H1 (cell line): ENCODE data around the gene POLR2L. TPM values are rescaled to one million over a fixed set of nuclear protein-coding genes. Genes with fewer than 3 reads are reported as not detected.

ENCODE experiments used
- CTCF ChIA-PET: fragments of 300-600 bp; sonication (Branson Sonifier 250); formaldehyde crosslinking; loops from one replicate; lab custom pipeline; 2021; ENCODE audit not compliant: partially characterized antibody; lab: Charles Lee
- POLR2A ChIA-PET: fragments of 300-600 bp; sonication (Branson Sonifier 250); formaldehyde crosslinking; loops from one replicate; lab custom pipeline; 2021; ENCODE audit warnings: inconsistent platforms; ENCODE audit not compliant: partially characterized antibody; lab: Charles Lee
- DNase-seq, 2 experiments: peaks; one replicate each; pipeline versions ENCODE4 v3.0.0 to v3.0.0-alpha.2; 2010 to 2022; ENCODE audit warnings: low spot score in 2 of 2, low read depth in 1 of 2, mixed read lengths in 1 of 2
- FAIRE-seq: peaks from 2 replicates; lab custom pipeline; 2011; peaks lifted over from hg19 to GRCh38; lab: Jason Lieb, UNC
- H2AFZ ChIP-seq: 2 replicates; pipeline ENCODE4 v1.8.1; 2012; ENCODE audit warnings: low read length, inconsistent platforms
- H2AK5ac ChIP-seq: 2 replicates; pipeline ENCODE4 v1.6.1; 2013; ENCODE audit warnings: low read depth, low read length
- H2BK120ac ChIP-seq: replicated peaks from 2 replicates; pipeline ENCODE3; 2013; ENCODE audit warnings: low read depth, low read length, inconsistent platforms
- H2BK12ac ChIP-seq: 2 replicates; pipeline ENCODE4 v1.6.1; 2013; ENCODE audit warnings: low read depth, low read length
- H2BK15ac ChIP-seq: 2 replicates; pipeline ENCODE4 v1.6.1; 2013; ENCODE audit warnings: low read length
- H2BK20ac ChIP-seq: 2 replicates; pipeline ENCODE4 v1.6.1; 2013; ENCODE audit warnings: low read length
- H2BK5ac ChIP-seq: 2 replicates; pipeline ENCODE4 v1.6.1; 2013; ENCODE audit warnings: low read depth, low read length
- H3K14ac ChIP-seq: 2 replicates; pipeline ENCODE4 v1.6.1; 2013; ENCODE audit warnings: inconsistent platforms; ENCODE audit not compliant: insufficient read length
- H3K18ac ChIP-seq: 2 replicates; pipeline ENCODE4 v1.6.1; 2013; ENCODE audit warnings: low read length; ENCODE audit errors: extremely low read depth
- H3K23ac ChIP-seq: 2 replicates; pipeline ENCODE4 v1.6.1; 2013; ENCODE audit warnings: inconsistent platforms; ENCODE audit not compliant: insufficient read length
- H3K23me2 ChIP-seq: 2 replicates; pipeline ENCODE4 v1.6.1; 2013; ENCODE audit warnings: low read depth, low read length
- H3K27ac ChIP-seq: 2 replicates; pipeline ENCODE4 v1.6.1; 2011; ENCODE audit warnings: low read depth, low read length, inconsistent platforms
- H3K27me3 ChIP-seq, 4 experiments: replicated peaks in 1 of 4; 1 replicate in 1 of 4; 2 replicates in 3 of 4; pipeline versions ENCODE4 v1.6.1 to v1.8.1; 2011 to 2013; ENCODE audit warnings: low read length in 3 of 4, mild to moderate bottlenecking in 3 of 4, inconsistent platforms in 2 of 4, mixed read lengths in 2 of 4, moderate library complexity in 1 of 4; ENCODE audit not compliant: control insufficient read depth in 3 of 4, insufficient read depth in 3 of 4; ENCODE audit errors: extremely low read depth in 1 of 4
- H3K36me3 ChIP-seq, 4 experiments: 2 replicates each; pipeline versions ENCODE4 v1.6.1 to v1.8.1; 2011 to 2013; ENCODE audit warnings: mild to moderate bottlenecking in 4 of 4, low read length in 3 of 4, moderate library complexity in 2 of 4, control low read depth in 1 of 4, inconsistent platforms in 1 of 4; ENCODE audit not compliant: insufficient read depth in 4 of 4, control insufficient read depth in 2 of 4
- H3K4ac ChIP-seq: replicated peaks from 2 replicates; pipeline ENCODE3; 2013; ENCODE audit warnings: low read length, low read depth, mixed read lengths, inconsistent platforms; ENCODE audit not compliant: insufficient read length
- H3K4me1 ChIP-seq, 4 experiments: replicated peaks in 1 of 4; 1 replicate in 1 of 4; 2 replicates in 3 of 4; pipeline versions ENCODE4 v1.6.1 to v1.8.1; 2011 to 2013; ENCODE audit warnings: low read length in 3 of 4, inconsistent platforms in 2 of 4, mixed read lengths in 1 of 4; ENCODE audit not compliant: insufficient read depth in 4 of 4, control insufficient read depth in 3 of 4
- H3K4me2 ChIP-seq, 2 experiments: 2 replicates each; pipeline versions ENCODE4 v1.6.1 to v1.8.1; 2011 to 2013; ENCODE audit warnings: low read depth in 2 of 2, low read length in 2 of 2, control low read depth in 1 of 2, inconsistent platforms in 1 of 2, mild to moderate bottlenecking in 1 of 2; ENCODE audit not compliant: insufficient read depth in 1 of 2
- H3K4me3 ChIP-seq, 4 experiments: fragments of 200-600, 300-600 bp in 1 of 4; sonication (generic), shearing (Covaris generic), sonication (Bioruptor Twin) in 1 of 4; 2 replicates each; pipeline versions ENCODE4 v1.5.1 to v1.8.1; 2011 to 2016; ENCODE audit warnings: low read length in 4 of 4, low read depth in 3 of 4, control low read depth in 2 of 4, inconsistent platforms in 2 of 4, mild to moderate bottlenecking in 2 of 4, mixed read lengths in 1 of 4, moderate library complexity in 1 of 4; ENCODE audit not compliant: insufficient read depth in 2 of 4; ENCODE audit errors: extremely low read depth in 1 of 4
- H3K56ac ChIP-seq: replicated peaks from 2 replicates; pipeline ENCODE3; 2013; ENCODE audit warnings: low read depth, mild to moderate bottlenecking, mixed read lengths, low read length, inconsistent platforms; ENCODE audit not compliant: insufficient read length
- H3K79me1 ChIP-seq: 2 replicates; pipeline ENCODE4 v1.6.1; 2013; ENCODE audit warnings: low read depth, low read length, control low read depth
- H3K79me2 ChIP-seq, 2 experiments: 2 replicates each; pipeline versions ENCODE4 v1.6.1 to v1.8.1; 2012 to 2013; ENCODE audit warnings: low read length in 2 of 2, mild to moderate bottlenecking in 2 of 2, inconsistent platforms in 1 of 2; ENCODE audit not compliant: insufficient read depth in 2 of 2, control insufficient read depth in 1 of 2
- H3K9ac ChIP-seq, 4 experiments: replicated peaks in 1 of 4; 1 replicate in 1 of 4; 2 replicates in 3 of 4; pipeline versions ENCODE4 v1.6.1 to v1.8.1; 2011 to 2013; ENCODE audit warnings: low read depth in 3 of 4, low read length in 3 of 4, control low read depth in 2 of 4, mild to moderate bottlenecking in 2 of 4, moderate library complexity in 2 of 4, inconsistent platforms in 1 of 4; ENCODE audit errors: extremely low read depth in 1 of 4
- H3K9me3 ChIP-seq, 2 experiments: 2 replicates each; pipeline versions ENCODE4 v1.6.1 to v1.8.1; 2012 to 2013; ENCODE audit warnings: mild to moderate bottlenecking in 2 of 2, moderate library complexity in 2 of 2, control low read depth in 1 of 2, inconsistent platforms in 1 of 2, low read depth in 1 of 2, low read length in 1 of 2, mixed read lengths in 1 of 2; ENCODE audit not compliant: insufficient read depth in 2 of 2
- H4K20me1 ChIP-seq, 2 experiments: replicated peaks in 1 of 2; 2 replicates each; pipeline versions ENCODE3 to v1.8.1; 2011 to 2013; ENCODE audit warnings: inconsistent platforms in 2 of 2, low read length in 2 of 2, mild to moderate bottlenecking in 1 of 2; ENCODE audit not compliant: insufficient read depth in 2 of 2, control insufficient read depth in 1 of 2
- H4K5ac ChIP-seq: 2 replicates; pipeline ENCODE4 v1.6.1; 2013; ENCODE audit warnings: low read length, low read depth, mixed read lengths, inconsistent platforms; ENCODE audit not compliant: insufficient read length
- H4K8ac ChIP-seq: 2 replicates; pipeline ENCODE4 v1.8.0; 2013; ENCODE audit warnings: mild to moderate bottlenecking, moderate library complexity, low read length, inconsistent platforms; ENCODE audit not compliant: insufficient read depth; ENCODE audit errors: extremely low read depth
- H4K91ac ChIP-seq: replicated peaks from 2 replicates; pipeline ENCODE3; 2013; ENCODE audit warnings: low read length, mixed read lengths, inconsistent platforms; ENCODE audit not compliant: insufficient read length
- ASH2L ChIP-seq: fragments of 200-600, 300-600 bp; sonication (generic); IDR thresholded peaks from one replicate; pipeline ENCODE4 v1.7.1; 2017; ENCODE audit warnings: low read length
- ATF3 ChIP-seq: IDR thresholded peaks from 2 replicates; pipeline ENCODE4 v1.6.1; 2011; ENCODE audit warnings: low read depth, mild to moderate bottlenecking, low read length; ENCODE audit not compliant: insufficient read depth
- CTBP2 ChIP-seq: IDR thresholded peaks from 2 replicates; pipeline ENCODE4 v1.7.0; 2011; ENCODE audit warnings: borderline replicate concordance, mild to moderate bottlenecking, moderate library complexity, mixed read lengths, low read length; ENCODE audit not compliant: insufficient read depth, insufficient read length
- KDM1A ChIP-seq: fragments of 200-600, 300-600 bp; sonication (generic); IDR thresholded peaks from 2 replicates; pipeline ENCODE4 v1.7.1; 2016; ENCODE audit warnings: mild to moderate bottlenecking, low read length, borderline replicate concordance
- RBBP5 ChIP-seq: IDR thresholded peaks from 2 replicates; pipeline ENCODE4 v1.7.1; 2012; ENCODE audit warnings: low read depth, mild to moderate bottlenecking, inconsistent platforms, low read length, moderate library complexity, borderline replicate concordance
- SP1 ChIP-seq: IDR thresholded peaks from 2 replicates; pipeline ENCODE4 v1.6.1; 2011; ENCODE audit warnings: low read depth, low read length
- SRF ChIP-seq: IDR thresholded peaks from 2 replicates; pipeline ENCODE4 v1.6.1; 2011; ENCODE audit warnings: mild to moderate bottlenecking, low read depth, low read length, moderate library complexity
- YY1 ChIP-seq: IDR thresholded peaks from 2 replicates; pipeline ENCODE4 v1.6.1; 2011; ENCODE audit warnings: low read depth, mild to moderate bottlenecking, low read length
- WGBS, 2 experiments: shearing (Covaris generic) in 1 of 2; methylation state at CpG; one replicate each; pipeline versions ENCODE4 v1.1.6 to v1.1.7; 2013 to 2015; ENCODE audit warnings: low lambda C conversion rate in 2 of 2, mixed read lengths in 2 of 2, inconsistent platforms in 1 of 2, low coverage in 1 of 2, missing lambda C conversion rate in 1 of 2; ENCODE audit not compliant: insufficient replicate concordance in 2 of 2, insufficient coverage in 1 of 2, insufficient read length in 1 of 2; ENCODE audit errors: extremely low coverage in 1 of 2, missing lambda C conversion rate in 1 of 2; 5-methylcytosine and 5-hydroxymethylcytosine counted together
- polyA plus RNA-seq, 7 experiments: library from polyadenylated mRNA; depleted of rRNA in 3 of 7; stranded (reverse) in 5 of 7; unstranded in 2 of 7; fragments of >200 nt in 5 of 7; fragments of 200-250 nt in 2 of 7; gene quantifications; 1 replicate in 5 of 7; 2 replicates in 1 of 7; 4 replicates in 1 of 7; pipeline versions ENCODE4 v1.2.1 to v1.2.3, GENCODE V29; 2011 to 2013; ENCODE audit warnings: missing spikeins in 2 of 7, mixed read lengths in 2 of 7
- total RNA-seq: library from RNA; stranded (reverse); fragmentation: NEBNext Ultra II Directional; extraction: Animal tissue kit (Norgen Biotek cat#: 25700); gene quantifications from 2 replicates; pipeline ENCODE4 v1.2.1, GENCODE V29; 2021

The POLR2L gene
- total and polyA plus RNA-seq, 2 of the 8 experiments (the other 6 are each of a cell fraction or from before 2014, with no cell fraction given): 140 to 151 TPM

GRCh38 chr11:789943-790342 lies 52.4 kb downstream of the POLR2L start, which contains the start of gene CEND1:
Gene CEND1 (minus strand): TSS chr11:790090. CDS start chr11:788576, 1,514 bp downstream.
- Histone ChIP-seq H3K27me3 (no peaks in the 10 kb centered on the region), H3K4me2 (peak within 1 kb of the TSS; percentile 46 to 60), H3K79me1 (peaks cover 3% of the 10 kb centered on the region; the same call in 1 of the 2 replicates), H3K23ac (no peak within 1 kb of the TSS), H3K79me2 (no peaks in the 10 kb centered on the region), H2BK120ac (no peak within 1 kb of the TSS), H2BK15ac (peak within 1 kb of the TSS; percentile 72; the same call in 1 of the 2 replicates), H3K4me3 (peak within 1 kb of the TSS in 2 of 4 experiments; percentile 11 to 44; a peak in 3 of 8 replicates), H2AK5ac (no peak within 1 kb of the TSS), H3K4ac (no peak within 1 kb of the TSS), H3K9ac (no peak within 1 kb of the TSS), H3K4me1 (peaks cover 0 to 18% (median 11%) of the 10 kb centered on the region in 4 experiments; a peak in 6 of 7 replicates), H4K91ac (no peak within 1 kb of the TSS), H4K8ac (peak within 1 kb of the TSS; percentile 35), H3K14ac (no peak within 1 kb of the TSS), H2BK20ac (no peak within 1 kb of the TSS), H3K27ac (no peak within 1 kb of the TSS), H2AFZ (no peak within 1 kb of the TSS), H3K23me2 (no peaks in the 10 kb centered on the region; the same call in 1 of the 2 replicates), H2BK5ac (peak within 1 kb of the TSS; percentile 78; the same call in 1 of the 2 replicates), H4K5ac (no peak within 1 kb of the TSS), H4K20me1 (peaks cover 2 to 13% of the 10 kb centered on the region in 2 experiments), H2BK12ac (peak within 1 kb of the TSS; percentile 23; the same call in 1 of the 2 replicates), H3K18ac (peak within 1 kb of the TSS; percentile 32), H3K36me3 (peaks cover 0 to 12% (median 0%) of the 10 kb centered on the region in 4 experiments; a peak in 3 of 8 replicates), H3K9me3 (no peaks in the 10 kb centered on the region), H3K56ac (no peak within 1 kb of the TSS)
- 20% methylated on average over 1 of the region's 44 CpGs; no CpG with 5 or more reads in 1 of the 2 experiments for WGBS, 2 experiments
- FAIRE-seq: no peak
- peak in 1 of 2 experiments; percentile 79 for DNase-seq
- TF ChIP-seq SRF: no peak
- peak; percentile 24; the same call in 1 of the 2 replicates for TF ChIP-seq KDM1A
- TF ChIP-seq YY1: peak; percentile 57; the same call in 1 of the 2 replicates
- TF ChIP-seq ATF3: no peak
- peak; percentile 66 for TF ChIP-seq CTBP2
- TF ChIP-seq RBBP5: no peak
- no peak for TF ChIP-seq ASH2L
- TF ChIP-seq SP1: 0 out of 2 replicates have a peak, but pooled peaks have one; percentile 14
- ChIA-PET CTCF (interaction anchor here (0.7 to 1.1 kb wide), 4 partner anchors 13 to 58 kb away, joined by 3 to 4 read pairs (median 3); no protein-coding TSS in a partner anchor), POLR2A (interaction anchor here (0.9 to 53.0 kb wide), 11 partner anchors 9 to 169 kb away, joined by 3 to 1917 read pairs (median 4); partner anchors contain the start of genes CD151, CRACR2B, GATD1 and PIDD1)
